GM21390 (cell line): ENCODE data around the gene ARHGAP11B.
A peak's percentile ranks its signal among the peaks of the same experiment; 100 is the strongest.
"Not testable (repeated sequence)": the region's sequence is repeated elsewhere in the genome, so short reads cannot be mapped to it uniquely, and the experiment has no call there.

Experiments
- ATAC-seq: cut with Tn5 transposase; IDR thresholded peaks from one replicate; pipeline ENCODE4 v1.9.1; 2021; ENCODE audit not compliant: unreplicated experiment

Gene ARHGAP11B

DNA sequence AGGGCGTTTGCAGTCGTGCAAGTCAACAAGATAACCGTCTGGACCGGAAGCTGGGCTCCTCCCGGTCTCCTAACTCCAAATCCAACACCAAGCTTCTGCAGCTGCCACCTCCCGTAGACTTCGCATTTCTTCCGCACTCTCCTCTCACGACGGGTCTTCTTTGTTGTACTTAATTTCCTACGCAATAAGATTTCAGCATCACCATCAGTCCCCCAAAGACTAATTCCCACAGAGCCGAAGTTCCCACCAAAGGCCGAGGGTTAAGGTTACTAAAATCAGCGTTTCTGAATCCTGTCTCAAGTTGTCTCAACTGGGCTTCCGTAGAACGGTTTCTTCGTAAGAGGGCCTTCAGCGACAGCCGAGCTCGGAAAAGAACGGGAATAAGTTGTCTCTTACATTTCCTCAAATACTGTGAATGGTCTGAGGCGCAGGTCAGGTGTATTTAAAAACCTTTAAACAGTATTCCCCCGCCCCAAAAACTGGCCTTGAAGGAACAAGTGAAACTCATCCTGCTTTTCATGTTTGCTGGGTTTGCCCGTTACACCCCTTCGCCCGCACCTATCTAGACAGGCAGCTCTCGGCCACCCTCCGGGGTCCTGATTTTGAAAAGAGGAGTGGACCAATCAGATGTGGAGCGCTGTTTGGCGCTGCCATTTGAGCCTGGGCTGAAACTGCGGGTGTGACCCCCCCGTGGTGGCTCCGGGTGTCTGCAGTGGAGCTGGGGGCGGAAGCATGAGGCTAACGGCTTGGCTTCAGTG lies at the start of gene ARHGAP11B:
ARHGAP11B (plus strand) TSS at position 693 of the 758 bp plus-strand sequence.
- ATAC-seq, result peak; percentile 88

GRCh38 chr15:30579394-30579970 lies 46.4 kb upstream of the ARHGAP11B start:
- not testable (repeated sequence) for ATAC-seq

- ATAC-seq, result not testable (repeated sequence)
Measured at GRCh38 chr15:30580716-30581115, 45.2 kb upstream of the ARHGAP11B start.

GRCh38 chr15:30598953-30599352 lies 27.0 kb upstream of the ARHGAP11B start:
- ATAC-seq, result not testable (repeated sequence)

DNA sequence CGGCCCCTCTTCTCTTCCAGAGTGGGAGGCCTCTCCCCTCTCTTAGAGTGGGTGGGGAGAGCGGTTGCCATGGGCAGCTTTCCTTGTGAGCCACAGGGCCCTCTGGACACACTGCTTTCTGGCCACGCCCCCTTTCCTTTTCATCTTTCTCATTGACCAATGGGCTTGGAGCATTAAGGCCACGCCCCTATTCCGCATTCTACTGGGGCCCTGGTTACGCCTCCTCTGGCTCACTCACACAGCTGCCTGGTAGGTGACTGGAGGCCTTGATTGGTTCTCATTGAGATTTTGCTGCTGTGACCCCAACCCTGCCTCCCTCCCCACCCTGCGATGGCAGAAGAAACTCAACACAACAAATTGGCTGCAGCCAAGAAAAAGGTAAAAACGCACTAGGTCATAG lies 22.1 kb upstream of the ARHGAP11B start, which contains the start of gene GOLGA8H:
GOLGA8H (plus strand) TSS at position 233 of the 400 bp plus-strand sequence; CDS start at position 331, 98 bp downstream.
- not testable (repeated sequence) for ATAC-seq

GRCh38 chr15:30612271-30612670 lies 13.7 kb upstream of the ARHGAP11B start:
- not testable (repeated sequence) for ATAC-seq

DNA sequence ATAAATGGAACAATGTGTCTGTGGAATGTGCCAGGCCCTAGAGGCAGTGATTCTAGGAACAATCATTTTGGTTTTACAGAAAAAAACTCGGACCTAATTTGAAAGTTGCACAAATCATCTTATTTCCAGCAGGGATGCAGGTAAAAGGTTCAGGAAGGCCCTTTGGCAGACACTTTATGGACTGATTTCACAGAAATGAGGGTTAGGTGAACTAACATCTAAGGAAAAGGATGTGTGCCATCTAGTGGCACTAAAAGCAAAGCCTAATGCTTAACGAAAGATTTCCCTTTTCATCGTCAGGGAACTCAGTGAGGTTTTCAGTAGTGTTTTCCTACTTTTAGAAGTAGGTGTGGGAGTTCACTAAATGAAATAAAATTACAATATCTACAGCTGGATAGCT lies 4.6 kb upstream of the ARHGAP11B start:
- not testable (repeated sequence) for ATAC-seq

DNA sequence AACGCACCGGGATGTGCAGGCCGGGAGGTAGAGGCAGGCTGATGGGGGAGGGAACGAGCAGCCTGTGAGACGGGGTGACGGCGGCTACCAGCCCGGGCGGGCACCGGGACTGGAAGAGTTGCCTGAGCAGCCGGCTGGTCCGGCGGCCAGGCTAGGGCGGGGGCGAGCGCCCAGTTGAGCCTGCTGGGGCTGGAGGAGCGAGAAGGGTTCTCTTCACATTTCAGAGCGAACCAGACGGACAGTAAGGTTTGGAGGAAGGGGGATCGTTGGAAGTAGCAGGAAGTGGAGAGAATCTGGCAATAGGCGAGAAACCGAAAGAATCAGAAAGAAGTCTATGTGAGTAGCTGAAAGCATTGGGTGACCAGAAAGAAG lies 252 bp downstream of the ARHGAP11B start:
- ATAC-seq, result peak; percentile 32

GRCh38 chr15:30626632-30627031 lies 704 bp downstream of the ARHGAP11B start:
- not testable (repeated sequence) for ATAC-seq

- ATAC-seq, result peak; percentile 94
Measured at GRCh38 chr15:30650012-30650929, 24.3 kb downstream of the ARHGAP11B start.

DNA sequence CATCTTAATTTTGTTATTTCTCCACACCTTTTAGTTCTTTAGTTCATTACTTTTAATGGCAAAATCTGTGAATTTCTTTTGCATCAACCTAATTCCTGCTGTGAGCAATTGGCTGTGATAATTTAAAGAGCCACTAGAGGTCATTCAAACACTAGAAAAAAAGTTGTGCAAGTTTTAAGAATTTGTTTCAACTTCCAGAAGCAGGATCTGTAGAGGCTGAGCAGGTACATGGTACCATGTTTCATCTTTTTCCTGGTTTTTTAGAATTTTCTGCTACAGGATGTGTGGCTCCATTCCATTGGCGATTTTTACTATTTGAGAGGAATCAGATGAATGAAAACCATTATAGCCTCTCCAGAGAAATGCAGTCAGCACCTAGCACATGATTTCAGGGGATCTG lies 35.2 kb downstream of the ARHGAP11B start:
- not testable (repeated sequence) for ATAC-seq

- ATAC-seq, result not testable (repeated sequence)
Measured at GRCh38 chr15:30669621-30670020, 43.7 kb downstream of the ARHGAP11B start.

GRCh38 chr15:30670056-30670455 lies 44.1 kb downstream of the ARHGAP11B start:
- no peak for ATAC-seq

- ATAC-seq, result no peak
Measured at GRCh38 chr15:30671309-30671708, 45.4 kb downstream of the ARHGAP11B start.

DNA sequence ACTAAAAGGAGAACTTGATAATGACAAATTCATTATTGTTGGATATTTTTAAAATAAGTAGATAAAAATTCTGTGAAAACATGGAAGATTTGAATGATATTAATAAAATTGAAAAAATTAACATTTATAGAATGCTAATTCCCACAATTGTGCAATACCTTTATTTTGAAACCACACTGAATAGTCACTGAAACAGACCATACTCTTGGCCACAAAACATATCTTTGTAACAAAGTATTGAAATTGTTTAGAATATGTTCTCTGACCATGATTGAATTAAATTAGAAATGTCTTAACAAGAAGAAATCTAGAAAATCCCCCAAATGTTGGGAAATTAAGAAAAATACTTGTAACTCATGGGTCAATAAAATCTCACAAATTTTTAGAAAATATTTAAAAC lies 49.2 kb downstream of the ARHGAP11B start:
- ATAC-seq, result no peak

DNA sequence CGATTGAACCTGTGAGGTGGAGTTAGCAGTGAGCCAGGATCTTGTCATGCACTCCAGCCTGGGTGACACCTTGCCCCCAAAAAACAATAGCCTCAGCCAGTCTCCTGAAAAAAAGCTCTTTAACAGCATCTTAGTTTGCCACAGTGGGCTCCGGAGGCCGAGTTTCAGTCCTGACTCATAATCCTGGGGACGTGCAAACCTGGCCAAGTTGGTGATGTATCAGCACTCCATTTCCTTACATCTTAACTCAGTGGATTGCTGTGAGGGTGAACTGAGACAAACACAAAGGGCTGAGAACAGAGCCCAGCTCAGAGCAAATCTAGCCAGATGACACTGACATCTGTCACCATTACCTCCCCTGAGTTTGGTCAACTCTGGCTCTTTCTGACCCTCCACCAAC lies 50.0 kb downstream of the ARHGAP11B start:
- ATAC-seq, result not testable (repeated sequence)

DNA sequence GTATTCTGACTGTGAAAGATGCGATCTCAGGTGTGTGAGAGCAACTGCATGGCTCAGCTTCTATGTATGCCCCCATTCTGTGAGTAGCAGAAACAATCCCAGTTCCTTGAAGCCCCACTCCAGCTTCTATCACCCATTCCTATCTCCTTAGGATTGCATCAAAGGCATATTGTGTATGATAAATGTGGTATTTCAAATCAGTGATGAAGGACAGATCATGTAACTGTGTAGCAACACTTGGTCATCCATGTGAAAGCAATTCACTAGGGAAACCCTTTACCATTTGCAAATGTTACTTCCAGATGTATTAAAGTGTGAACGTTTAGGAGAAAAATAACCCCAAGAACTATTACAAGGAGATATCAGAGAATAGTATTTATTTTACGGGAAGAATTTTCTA lies 55.1 kb downstream of the ARHGAP11B start:
- ATAC-seq, result not testable (repeated sequence)

GRCh38 chr15:30685709-30686285 lies 59.9 kb downstream of the ARHGAP11B start:
- ATAC-seq, result not testable (repeated sequence)

DNA sequence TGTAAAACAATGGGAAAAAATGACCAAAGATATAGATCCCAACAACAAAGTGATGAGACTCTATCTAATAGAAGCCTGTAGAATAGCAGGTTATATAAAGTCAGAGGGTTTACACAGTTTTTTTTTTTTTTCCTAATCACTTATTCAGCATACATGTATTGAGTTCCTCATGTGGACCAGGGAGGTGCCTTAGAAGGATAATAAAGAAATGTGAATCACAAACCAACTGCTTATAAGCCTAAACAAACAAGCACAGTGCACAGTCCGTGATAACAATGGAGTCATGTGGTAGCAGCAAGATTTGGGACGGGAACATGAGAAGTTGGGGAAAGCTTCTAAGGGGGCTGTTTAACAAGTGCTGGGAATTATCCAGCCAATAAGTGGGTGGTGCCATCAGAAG lies 60.7 kb downstream of the ARHGAP11B start:
- not testable (repeated sequence) for ATAC-seq
